Stimulated activated CD4-positive, alpha-beta T cell treated with anti-CD3 and anti-CD28 coated beads, Interleukin-2, amount 100 ng/mL, for 24 hours (primary cell): ENCODE data around the gene PLCG1.

Source experiments
- DNase-seq, 2 donors: peaks; one replicate each; pipeline ENCODE4 v3.0.0-alpha.2; 2020

PLCG1 gene

DNA sequence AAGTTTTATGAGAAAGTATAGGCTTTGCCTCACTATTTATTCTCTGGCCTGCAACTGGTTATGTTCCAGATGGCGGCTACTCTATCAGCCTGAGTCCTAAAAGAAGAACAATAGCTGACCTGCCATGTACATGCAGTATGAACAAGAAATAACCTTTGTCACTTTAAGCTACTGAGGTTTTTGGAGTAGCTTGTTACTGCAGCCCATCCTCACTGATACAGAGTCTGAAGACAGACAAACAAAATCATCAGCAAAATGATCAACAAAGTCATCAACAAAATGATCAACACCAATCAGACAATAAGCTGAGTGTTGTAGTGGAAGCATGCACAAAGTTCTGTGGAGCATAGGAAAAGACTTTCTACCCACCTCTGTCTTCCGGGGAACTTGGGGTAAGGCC lies 82.5 kb downstream of the PLCG1 start:
- no peak for DNase-seq

DNA sequence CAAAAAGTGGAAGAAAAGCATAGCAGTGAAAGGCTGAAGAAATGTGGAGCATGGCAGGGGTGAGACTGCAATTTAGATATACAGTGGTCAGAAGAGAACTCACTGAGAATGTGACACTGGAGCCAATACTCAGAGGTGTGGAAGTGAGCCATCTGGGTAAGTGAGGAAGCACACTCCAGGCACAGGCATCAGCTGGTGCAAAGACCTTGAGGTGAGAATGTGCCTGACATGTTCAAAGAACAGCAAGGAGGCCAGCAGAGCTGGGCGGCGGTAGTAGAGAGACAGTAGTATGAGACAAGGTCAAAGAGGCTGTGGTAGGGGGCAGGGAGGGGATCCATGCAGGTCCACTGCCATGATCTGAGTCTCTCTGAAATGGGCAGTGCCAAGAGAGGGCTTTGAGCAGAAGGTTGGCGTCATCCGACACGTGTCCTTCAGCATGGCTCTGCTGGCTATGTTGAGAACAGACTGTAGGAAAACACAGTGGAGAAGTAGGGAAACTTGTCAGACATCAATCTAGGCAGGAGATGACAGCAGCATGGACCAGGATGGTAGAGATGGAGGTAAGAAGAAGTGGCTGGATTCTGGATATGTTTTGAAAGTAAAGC lies 84.4 kb downstream of the PLCG1 start:
- DNase-seq = no peak

DNA sequence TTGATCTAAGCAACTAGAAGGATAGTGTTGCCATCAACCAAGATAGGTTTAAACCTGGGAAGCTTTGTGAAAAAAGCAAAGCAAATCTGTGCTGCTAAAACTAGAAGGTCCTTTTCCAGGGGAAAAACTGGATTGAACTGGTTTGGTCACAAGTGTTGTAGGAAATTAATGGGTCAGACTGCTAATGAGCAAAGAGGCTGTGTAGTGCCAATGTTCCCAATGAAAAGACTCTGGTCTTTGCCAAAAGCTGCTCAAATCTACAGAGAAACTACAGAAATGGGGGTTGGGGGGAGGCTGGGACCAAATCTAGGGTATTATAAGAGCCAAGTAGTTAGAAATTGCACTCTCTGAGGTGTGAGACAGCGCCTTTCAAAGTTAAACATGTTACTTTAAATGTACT lies 85.0 kb downstream of the PLCG1 start:
- no peak for DNase-seq

DNA sequence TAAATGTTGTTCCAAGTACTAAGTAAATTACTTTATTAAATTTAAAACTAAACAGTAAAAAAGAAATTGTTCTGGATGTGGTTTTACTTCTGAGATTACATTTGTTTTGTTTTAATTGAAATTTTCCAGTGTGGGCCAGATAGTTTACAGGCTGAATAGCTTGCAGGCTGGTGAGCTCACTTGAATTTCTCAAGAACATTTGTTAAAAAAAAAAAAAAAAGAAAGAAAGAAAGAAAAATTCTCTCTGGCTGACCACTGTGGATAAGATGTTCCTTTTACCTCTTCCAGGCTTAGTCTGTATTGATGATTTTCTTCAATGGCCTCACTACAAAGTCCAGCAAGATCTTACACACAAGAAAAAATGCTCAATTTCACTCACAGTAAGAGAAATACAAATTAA lies 85.4 kb downstream of the PLCG1 start:
- no peak for DNase-seq

DNA sequence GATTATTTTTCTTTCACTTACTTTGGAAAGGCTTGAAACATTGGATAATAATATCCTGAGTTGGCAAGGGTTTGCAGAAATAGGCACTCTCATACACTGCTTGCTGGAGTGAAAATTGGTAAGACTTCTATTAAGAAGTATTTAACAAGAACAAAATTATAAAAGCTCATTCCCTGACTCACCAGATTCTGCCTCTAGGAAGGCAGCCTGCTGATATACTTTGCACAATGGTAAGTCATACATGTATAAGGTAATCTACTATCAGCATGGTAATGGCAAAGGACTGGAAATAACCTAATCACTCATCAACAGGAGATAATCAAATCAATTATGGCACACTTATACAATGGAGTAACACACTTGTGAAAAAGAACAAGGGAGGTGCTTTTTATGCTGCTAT lies 85.8 kb downstream of the PLCG1 start:
- DNase-seq = no peak

- DNase-seq = no peak
Observed at GRCh38 chr20:41224281-41224680, 86.9 kb downstream of the PLCG1 start.

DNA sequence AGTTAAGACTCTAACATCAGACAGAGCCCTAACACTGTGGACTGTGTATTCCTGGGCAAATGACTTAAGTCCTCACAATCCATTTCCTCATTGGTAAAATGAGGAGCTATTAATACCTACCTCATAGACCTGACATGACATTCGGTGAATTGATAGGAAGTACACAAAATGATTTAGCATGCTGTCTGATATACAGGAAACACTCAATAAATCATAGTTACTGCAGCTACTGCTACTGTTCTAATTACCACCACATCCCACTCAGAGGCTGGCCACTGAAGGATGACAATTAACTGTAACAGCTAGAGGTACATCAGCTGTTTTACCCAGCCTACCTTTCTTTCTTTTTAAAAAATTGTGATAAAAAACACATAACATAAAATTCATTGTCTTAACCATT lies 87.7 kb downstream of the PLCG1 start:
- no peak for DNase-seq

DNA sequence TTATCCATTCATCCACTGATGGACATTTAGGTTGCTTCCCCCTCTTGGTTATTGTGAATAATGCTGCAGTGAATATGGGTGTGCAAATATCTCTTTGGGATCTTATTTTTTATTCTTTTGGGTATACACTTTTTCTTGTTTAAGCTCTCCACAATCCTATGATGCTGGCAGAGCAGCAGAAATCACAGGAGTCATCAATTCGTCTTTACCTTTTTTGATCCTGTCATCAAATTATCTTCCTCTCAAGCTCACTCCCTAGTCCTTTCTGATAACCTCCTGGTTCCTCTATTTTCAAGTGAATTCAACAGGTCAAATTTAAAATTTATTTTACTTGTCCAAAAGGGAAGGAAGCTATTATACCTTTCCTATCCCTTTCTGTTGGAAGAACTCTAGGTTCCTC lies 89.1 kb downstream of the PLCG1 start:
- no peak for DNase-seq
